GM15510 (cell line): Measurements from ENCODE around the gene SORCS2.

Experiments used
- POLR2A ChIP-seq: IDR thresholded peaks from 3 replicates; pipeline ENCODE4 v1.6.1; 2011; ENCODE audit warnings: borderline replicate concordance; ENCODE audit not compliant: insufficient read length; ENCODE audit errors: extremely low read depth

Gene SORCS2

GRCh38 chr4:7301126-7301785 is 108.9 kb downstream of the SORCS2 start:
- no peak for TF ChIP-seq POLR2A

GRCh38 chr4:7301846-7302630 is 109.7 kb downstream of the SORCS2 start:
- no peak for TF ChIP-seq POLR2A

- TF ChIP-seq POLR2A = no peak
Measured at GRCh38 chr4:7302781-7303404, 110.6 kb downstream of the SORCS2 start.

GRCh38 chr4:7303561-7303960 is 111.2 kb downstream of the SORCS2 start:
- no peak for TF ChIP-seq POLR2A

GRCh38 chr4:7304436-7304835 is 112.1 kb downstream of the SORCS2 start:
- no peak for TF ChIP-seq POLR2A

- TF ChIP-seq POLR2A = no peak
Measured at GRCh38 chr4:7306021-7306965, 114.0 kb downstream of the SORCS2 start.

GRCh38 chr4:7306986-7307385 is 114.6 kb downstream of the SORCS2 start:
- no peak for TF ChIP-seq POLR2A

- TF ChIP-seq POLR2A = no peak
Measured at GRCh38 chr4:7307394-7308099, 115.2 kb downstream of the SORCS2 start.

- TF ChIP-seq POLR2A = no peak
Measured at GRCh38 chr4:7309181-7309580, 116.8 kb downstream of the SORCS2 start.

GRCh38 chr4:7309636-7310390 is 117.5 kb downstream of the SORCS2 start:
- no peak for TF ChIP-seq POLR2A

GRCh38 chr4:7310451-7310850 is 118.1 kb downstream of the SORCS2 start:
- TF ChIP-seq POLR2A = no peak

GRCh38 chr4:7311205-7311604 is 118.9 kb downstream of the SORCS2 start:
- no peak for TF ChIP-seq POLR2A

GRCh38 chr4:7312691-7313090 is 120.4 kb downstream of the SORCS2 start:
- TF ChIP-seq POLR2A = no peak
